K562 (cell line): Measurements from ENCODE around the gene PPP2R3B. TPM values are rescaled to one million over a fixed set of nuclear protein-coding genes. Genes with fewer than 3 reads are reported as not detected.

Source experiments
- ATAC-seq: fragments of 200-7000 bp; cut with Tn5 transposase; 3 replicates; pipeline ENCODE4 v1.9.1; 2020; ENCODE audit warnings: moderate library complexity
- BruUV-seq: library from RNA; stranded (reverse); fragments of 400-500 nt; replicated peaks from 2 replicates; lab custom pipeline; 2021; lab: Mats Ljungman, UMichigan
- CTCF ChIA-PET: fragments of 300-600 bp; formaldehyde crosslinking; extraction: SDS; loops from one replicate; lab custom pipeline; 2021; ENCODE audit warnings: low intra/inter-chr PET ratio; lab: Yijun Ruan, JAX
- POLR2A ChIA-PET: fragments of 300-600, 350-650 bp; sonication (Branson Sonifier 250); formaldehyde crosslinking; extraction: SDS; loops from one replicate; lab custom pipeline; 2021; ENCODE audit warnings: antibody characterized with exemption, inconsistent platforms; lab: Yijun Ruan, JAX
- DNase-seq, 4 experiments: peaks; one replicate each; pipeline versions ENCODE4 v3.0.0 to v3.0.0-alpha.2; 2011 to 2018; ENCODE audit warnings: low spot score in 3 of 4, mixed read lengths in 3 of 4; ENCODE audit errors: extremely low read depth in 1 of 4
- FAIRE-seq: peaks from 2 replicates; lab custom pipeline; 2011; peaks lifted over from hg19 to GRCh38; lab: Jason Lieb, UNC
- H2AFZ ChIP-seq: 2 replicates; pipeline ENCODE4 v1.6.0; 2011; ENCODE audit warnings: low read depth, low read length, control low read depth, inconsistent platforms
- H3K27ac ChIP-seq: fragments of 200-600 bp; 3 replicates; pipeline ENCODE4 v1.8.0; 2011; ENCODE audit warnings: low read depth, mild to moderate bottlenecking, control low read depth, inconsistent platforms, low read length, moderate library complexity, mixed read lengths; ENCODE audit errors: extremely low read depth
- H3K27me3 ChIP-seq, 2 experiments: fragments of 300-600 bp in 1 of 2; 2 replicates in 1 of 2; 3 replicates in 1 of 2; pipeline versions ENCODE4 v1.6.0 to v1.8.0; 2011; ENCODE audit warnings: inconsistent platforms in 2 of 2, low read length in 2 of 2, mild to moderate bottlenecking in 1 of 2, mixed read lengths in 1 of 2, moderate library complexity in 1 of 2; ENCODE audit not compliant: control insufficient read depth in 2 of 2, insufficient read depth in 2 of 2
- H3K36me3 ChIP-seq: fragments of 300-600 bp; 3 replicates; pipeline ENCODE4 v1.8.0; 2011; ENCODE audit warnings: mild to moderate bottlenecking, low read length, inconsistent platforms; ENCODE audit not compliant: control insufficient read depth, insufficient read depth
- H3K4me1 ChIP-seq, 2 experiments: fragments of 200-600 bp in 1 of 2; replicated peaks in 1 of 2; 2 replicates in 1 of 2; 3 replicates in 1 of 2; pipeline versions ENCODE4 v1.5.1 to v1.8.0; 2011; ENCODE audit warnings: inconsistent platforms in 2 of 2, low read length in 2 of 2, mild to moderate bottlenecking in 1 of 2, mixed read lengths in 1 of 2, moderate library complexity in 1 of 2; ENCODE audit not compliant: control insufficient read depth in 2 of 2, insufficient read depth in 2 of 2
- H3K4me2 ChIP-seq: 2 replicates; pipeline ENCODE4 v1.6.1; 2011; ENCODE audit warnings: low read length, control low read depth, inconsistent platforms, mixed read lengths; ENCODE audit not compliant: insufficient read depth
- H3K4me3 ChIP-seq: fragments of 200-600 bp; sonication (generic), shearing (Covaris generic); 2 replicates; pipeline ENCODE4 v1.5.1; 2016; ENCODE audit warnings: control low read depth, inconsistent platforms
- H3K79me2 ChIP-seq: fragments of 200-600 bp; 3 replicates; pipeline ENCODE4 v1.8.0; 2011; ENCODE audit warnings: low read length, inconsistent platforms; ENCODE audit not compliant: control insufficient read depth, insufficient read depth
- H3K9ac ChIP-seq, 2 experiments: 2 replicates each; pipeline versions ENCODE4 v1.6.0 to v1.6.1; 2011; ENCODE audit warnings: low read depth in 2 of 2, low read length in 2 of 2, control low read depth in 1 of 2, inconsistent platforms in 1 of 2, mild to moderate bottlenecking in 1 of 2, mixed read lengths in 1 of 2; ENCODE audit not compliant: insufficient read depth in 1 of 2
- H3K9me1 ChIP-seq: one replicate; pipeline ENCODE4 v1.6.0; 2011; ENCODE audit warnings: inconsistent platforms, mild to moderate bottlenecking, low read length, moderate library complexity; ENCODE audit not compliant: control insufficient read depth, insufficient read depth
- H3K9me3 ChIP-seq: replicated peaks from 2 replicates; pipeline ENCODE4 v1.5.1; 2011; ENCODE audit warnings: low read depth, low read length, inconsistent platforms; ENCODE audit not compliant: control insufficient read depth, insufficient read depth
- H4K20me1 ChIP-seq: replicated peaks from 2 replicates; pipeline ENCODE4 v1.6.1; 2011; ENCODE audit warnings: low read length, inconsistent platforms, mixed read lengths; ENCODE audit not compliant: control insufficient read depth, insufficient read depth
- ARID2 ChIP-seq: fragments of 450-650 bp; IDR thresholded peaks from 2 replicates; pipeline ENCODE4 v1.6.1; 2017; ENCODE audit warnings: antibody characterized with exemption, mild to moderate bottlenecking
- BRF2 ChIP-seq: IDR thresholded peaks from 3 replicates; pipeline ENCODE4 v1.6.1; 2011; ENCODE audit warnings: borderline replicate concordance, mild to moderate bottlenecking; ENCODE audit not compliant: insufficient read length, insufficient read depth
- CXXC5 ChIP-seq: fragments of 250-450 bp; sonication (Bioruptor Pico); IDR thresholded peaks from 2 replicates; pipeline ENCODE4 v1.8.0; 2022; ENCODE audit warnings: inconsistent platforms, mild to moderate bottlenecking, moderate library complexity
- ELK3 ChIP-seq: fragments of 450-650 bp; formaldehyde crosslinking; IDR thresholded peaks from 2 replicates; pipeline ENCODE4 v1.4.0; 2020; ENCODE audit warnings: mild to moderate bottlenecking
- HMGN3 ChIP-seq: IDR thresholded peaks from 2 replicates; pipeline ENCODE4 v1.6.1; 2011; ENCODE audit warnings: borderline replicate concordance, low read depth, mild to moderate bottlenecking, mixed read lengths, low read length; ENCODE audit not compliant: insufficient read length; ENCODE audit errors: extremely low read depth
- IFI16 ChIP-seq: fragments of 250-450 bp; sonication (Bioruptor Pico); IDR thresholded peaks from 2 replicates; pipeline ENCODE4 v2.1.2; 2022; ENCODE audit warnings: mild to moderate bottlenecking, inconsistent platforms
- RNF219 ChIP-seq: fragments of 250-450 bp; sonication (Bioruptor Pico); IDR thresholded peaks from 2 replicates; pipeline ENCODE4 v1.5.0; 2022; ENCODE audit warnings: mild to moderate bottlenecking
- SFPQ ChIP-seq: fragments of 200-400 bp; formaldehyde crosslinking; IDR thresholded peaks from 2 replicates; pipeline ENCODE4 v1.6.1; 2017; ENCODE audit warnings: mild to moderate bottlenecking, low read depth, low read length, moderate library complexity
- WGBS: fragments of 100-300 bp; shearing (Covaris generic); methylation state at CpG from one replicate; pipeline ENCODE4 v1.1.6; 2016; ENCODE audit warnings: low coverage, mixed read lengths; ENCODE audit not compliant: insufficient coverage; ENCODE audit errors: missing lambda C conversion rate; 5-methylcytosine and 5-hydroxymethylcytosine counted together
- in situ Hi-C: fragments of 300-500 bp; cut with MboI; formaldehyde crosslinking; loops from 4 replicates; pipeline ENCODE4 v1.15.0; 2018; ENCODE audit warnings: inconsistent platforms, mixed read lengths
- intact Hi-C: fragments of 100-400 bp; cut with micrococcal nuclease; formaldehyde crosslinking; loops from 2 replicates; pipeline ENCODE4 v1.14.2; 2022
- polyA plus RNA-seq, 8 experiments: library from polyadenylated mRNA; depleted of rRNA in 4 of 8; stranded (reverse) in 5 of 8; unstranded in 3 of 8; fragments of >200 nt; fragmentation: Nextera tagmentation in 2 of 8; fragmentation: Illumina TruSeq in 1 of 8; extraction: Ambion mirVana in 2 of 8; extraction: Trizol in 1 of 8; gene quantifications; 2 replicates each; pipeline versions ENCODE4 v1.2.1 to v1.2.3, GENCODE V29; 2011 to 2014; ENCODE audit warnings: inconsistent platforms in 1 of 8, missing spikeins in 1 of 8
- total RNA-seq, 7 experiments: library from RNA; depleted of rRNA in 6 of 7; stranded (reverse); fragments of >200 nt in 6 of 7; fragmentation: Illumina TruSeq in 2 of 7; extraction: Trizol in 2 of 7; gene quantifications; 2 replicates each; pipeline versions ENCODE4 v1.2.1 to v1.2.3, GENCODE V29; 2011 to 2021; ENCODE audit warnings: low replicate concordance in 1 of 7

Gene PPP2R3B
- total and polyA plus RNA-seq, 9 of the 15 experiments (the other 6 are each of a cell fraction or from before 2014, with no cell fraction given), result 0.04 to 18.2 (median 8.2) TPM; not detected in 1

GRCh38 chrX:352181-352580 is 34.5 kb downstream of the PPP2R3B start:
- Histone ChIP-seq H3K27ac (no peak overlapping the region), H3K27me3 (no peaks in the 10 kb centered on the region), H2AFZ (no peak overlapping the region), H3K79me2 (no peaks in the 10 kb centered on the region), H3K9me3 (no peaks in the 10 kb centered on the region), H3K9me1 (no peaks in the 10 kb centered on the region), H4K20me1 (no peaks in the 10 kb centered on the region), H3K4me1 (0 out of 5 replicates have a peak, but pooled peaks cover 0 to 4% of the 10 kb centered on the region in 2 experiments), H3K4me3 (no peak overlapping the region), H3K4me2 (no peak overlapping the region), H3K36me3 (no peaks in the 10 kb centered on the region), H3K9ac (no peak overlapping the region)
- ChIA-PET POLR2A (no interaction called here), CTCF (no interaction called here)
- WGBS, result 94% methylated on average over 15 of the region's 27 CpGs
- ATAC-seq (no peak), DNase-seq (no peak), FAIRE-seq (no peak)
- no TSS peak for BruUV-seq
- no peak for TF ChIP-seq SFPQ
- in situ Hi-C loops (no loop called here), intact Hi-C loops (no loop called here)

- no peaks in the 10 kb centered on the region for H4K20me1 ChIP-seq
- H3K4me3 ChIP-seq, result no peak overlapping the region
- H3K79me2 ChIP-seq, result no peaks in the 10 kb centered on the region
- H3K27me3 ChIP-seq, result no peaks in the 10 kb centered on the region
- FAIRE-seq (no peak), ATAC-seq (no peak), DNase-seq (no peak)
- H2AFZ ChIP-seq, result no peak overlapping the region
- H3K4me2 ChIP-seq, result no peak overlapping the region
- WGBS, result 57% methylated on average over 5 of the region's 10 CpGs
- intact Hi-C loops (no loop called here), in situ Hi-C loops (no loop called here)
- H3K36me3 ChIP-seq, result no peaks in the 10 kb centered on the region
- no TSS peak for BruUV-seq
- no peak overlapping the region for H3K9ac ChIP-seq
- H3K9me3 ChIP-seq, result no peaks in the 10 kb centered on the region
- H3K27ac ChIP-seq, result no peak overlapping the region
- CTCF ChIA-PET, result no interaction called here
- H3K4me1 ChIP-seq, result 0 out of 5 replicates have a peak, but pooled peaks cover 0 to 4% of the 10 kb centered on the region in 2 experiments
- no peaks in the 10 kb centered on the region for H3K9me1 ChIP-seq
- no peak for TF ChIP-seq IFI16 (CRISPR knock-in tag)
- no peak for TF ChIP-seq HMGN3
- no peak for TF ChIP-seq ELK3 (CRISPR knock-in tag)
- no peak for TF ChIP-seq ARID2
- TF ChIP-seq CXXC5 (CRISPR knock-in tag), result no peak
- no peak for TF ChIP-seq RNF219
- no peak for TF ChIP-seq BRF2
- TF ChIP-seq, all 486 proteins: peak for 0
- POLR2A ChIA-PET, result no interaction called here
Measured at GRCh38 chrX:351736-352135, 35.0 kb downstream of the PPP2R3B start.
